IPS-20b (cell line): Measurements from ENCODE around the gene DCLK1.
"Not testable (repeated sequence)": the region's sequence is repeated elsewhere in the genome, so short reads cannot be mapped to it uniquely, and the experiment has no call there.

Experiments used
- H3K27ac ChIP-seq: one replicate; pipeline ENCODE4 v1.5.1; 2013; ENCODE audit warnings: low read length
- H3K27me3 ChIP-seq: 2 replicates; pipeline ENCODE4 v1.6.1; 2013; ENCODE audit warnings: mild to moderate bottlenecking, low read length, inconsistent platforms; ENCODE audit not compliant: insufficient read depth
- H3K36me3 ChIP-seq: 2 replicates; pipeline ENCODE4 v1.6.1; 2013; ENCODE audit warnings: low read depth, mild to moderate bottlenecking, inconsistent platforms, low read length, moderate library complexity; ENCODE audit not compliant: insufficient read depth
- H3K4me1 ChIP-seq: 2 replicates; pipeline ENCODE4 v1.6.1; 2013; ENCODE audit warnings: mild to moderate bottlenecking, control low read depth, inconsistent platforms, low read length, moderate library complexity; ENCODE audit not compliant: insufficient read depth
- H3K4me3 ChIP-seq: 2 replicates; pipeline ENCODE4 v1.5.1; 2013; ENCODE audit warnings: mild to moderate bottlenecking, low read length, inconsistent platforms
- H3K9ac ChIP-seq: 2 replicates; pipeline ENCODE4 v1.6.1; 2013; ENCODE audit warnings: low read depth, mild to moderate bottlenecking, inconsistent platforms, low read length, moderate library complexity
- H3K9me3 ChIP-seq: 2 replicates; pipeline ENCODE4 v1.6.1; 2013; ENCODE audit warnings: mild to moderate bottlenecking, low read depth, low read length, inconsistent platforms; ENCODE audit not compliant: insufficient read depth

Gene DCLK1

DNA sequence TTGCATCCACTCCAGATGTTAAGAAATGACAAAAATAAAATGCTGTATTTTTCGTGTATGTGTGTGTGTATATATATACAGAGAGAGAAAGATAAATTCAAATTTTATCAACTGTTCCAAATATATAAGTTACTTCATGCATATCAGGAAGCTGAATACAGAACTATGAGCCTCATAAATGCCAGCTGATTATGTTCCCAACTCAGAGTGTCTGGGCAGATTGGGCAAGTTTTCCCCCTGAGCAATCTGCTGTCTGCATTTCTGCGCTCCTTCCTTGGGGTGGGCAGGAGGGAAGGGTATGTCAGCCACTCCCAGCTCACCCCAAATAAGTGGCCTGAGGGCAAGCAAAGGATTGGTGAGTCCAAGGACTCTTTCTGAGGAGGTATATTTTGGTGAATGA, 154.1 kb downstream of the DCLK1 start:
- no peaks in the 10 kb centered on the region for H3K27me3 ChIP-seq

DNA sequence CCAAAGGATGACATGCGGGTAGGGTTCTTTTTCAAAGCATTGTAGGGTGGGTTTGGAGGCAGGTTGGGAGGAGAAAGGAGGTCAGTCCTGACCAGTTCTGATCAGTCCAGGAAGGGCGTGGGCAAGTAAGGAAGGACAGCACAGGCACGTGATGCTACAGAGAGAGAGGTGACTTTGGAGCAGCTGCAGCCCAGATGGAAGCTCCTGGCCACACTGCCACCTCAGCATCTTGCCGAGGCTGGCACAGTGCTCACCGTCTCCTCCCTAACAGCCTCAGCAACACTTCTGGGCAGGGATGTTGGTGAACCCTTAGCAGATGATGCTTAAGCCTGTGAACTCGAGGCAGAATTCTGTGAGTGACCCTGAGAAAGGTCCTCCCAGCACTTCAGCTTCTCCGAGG, 155.1 kb downstream of the DCLK1 start:
- Histone ChIP-seq H3K27me3 (no peaks in the 10 kb centered on the region), H3K27ac (no peak overlapping the region), H3K4me3 (no peak overlapping the region), H3K9ac (no peak overlapping the region), H3K9me3 (peaks cover 21% of the 10 kb centered on the region), H3K4me1 (no peaks in the 10 kb centered on the region), H3K36me3 (no peaks in the 10 kb centered on the region)

More for the DNA sequence above, 154.1 kb downstream of the DCLK1 start:
- Histone ChIP-seq H3K36me3 (no peaks in the 10 kb centered on the region), H3K4me1 (no peaks in the 10 kb centered on the region), H3K4me3 (no peak overlapping the region), H3K27ac (no peak overlapping the region), H3K9me3 (peaks cover 21% of the 10 kb centered on the region), H3K9ac (no peak overlapping the region)

GRCh38 chr13:35966951-35967350, 164.2 kb downstream of the DCLK1 start:
- H3K27ac ChIP-seq, H3K9me3 ChIP-seq, H3K27me3 ChIP-seq, H3K4me3 ChIP-seq, H3K36me3 ChIP-seq, H3K4me1 ChIP-seq, H3K9ac ChIP-seq: not testable (repeated sequence)

DNA sequence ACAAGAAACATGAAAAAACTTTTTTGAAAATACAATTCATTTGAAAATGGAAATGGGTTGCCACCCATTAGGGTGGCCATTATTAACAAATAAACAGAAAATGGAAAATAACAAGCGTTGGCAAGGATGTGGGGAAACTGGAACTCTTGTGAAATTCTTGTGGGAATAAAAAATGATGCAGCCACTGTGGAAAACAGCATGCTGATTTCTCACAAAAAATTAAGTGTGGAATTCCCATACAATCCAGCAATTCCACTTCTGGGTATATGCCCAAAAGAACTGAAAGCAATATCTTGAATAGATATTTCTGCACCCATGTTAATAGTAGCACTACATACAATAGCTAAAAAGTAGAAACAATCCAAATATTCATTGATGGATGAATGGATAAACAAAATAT, 165.2 kb downstream of the DCLK1 start:
- H3K4me1 ChIP-seq: no peaks in the 10 kb centered on the region

DNA sequence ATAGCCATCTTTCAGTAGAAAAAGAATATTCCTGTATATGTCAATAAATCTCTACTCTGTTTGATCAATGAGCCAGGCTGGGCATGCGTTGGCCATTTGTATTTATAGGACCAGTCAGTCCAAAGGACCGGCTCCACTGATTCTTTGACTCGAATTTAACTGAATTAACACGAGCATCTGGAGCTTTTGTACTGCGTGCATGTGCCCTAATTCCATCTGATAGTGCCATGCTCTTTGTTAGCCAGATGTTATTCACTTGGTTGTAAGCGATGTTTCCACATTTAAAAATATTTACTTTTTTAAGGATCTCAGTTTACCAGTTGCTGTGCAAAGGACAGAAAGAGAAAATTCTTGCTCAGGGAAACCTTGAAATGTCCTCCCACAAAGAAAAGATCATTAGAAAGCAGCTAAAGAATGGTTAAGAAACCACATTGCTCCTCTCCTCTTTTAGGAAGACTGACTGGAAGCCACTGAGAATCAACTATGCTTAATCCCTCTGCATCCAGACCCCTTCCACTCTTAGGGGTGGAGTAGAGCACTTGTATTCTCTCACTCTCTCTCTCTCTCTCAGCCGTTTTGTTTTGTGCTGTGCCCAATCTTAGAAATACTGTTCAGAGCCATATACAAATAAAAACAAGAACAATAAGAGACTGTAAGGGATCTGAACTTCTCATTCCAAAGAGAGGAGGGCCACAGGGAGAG, 165.8 kb downstream of the DCLK1 start:
- H3K4me1 ChIP-seq: no peaks in the 10 kb centered on the region
- no peak overlapping the region for H3K27ac ChIP-seq
- H3K36me3 ChIP-seq: no peaks in the 10 kb centered on the region
- H3K9ac ChIP-seq: no peak overlapping the region
- no peaks in the 10 kb centered on the region for H3K27me3 ChIP-seq
- no peak overlapping the region for H3K4me3 ChIP-seq
- peaks cover 5% of the 10 kb centered on the region for H3K9me3 ChIP-seq

More for the DNA sequence above, 165.2 kb downstream of the DCLK1 start:
- Histone ChIP-seq H3K9ac (no peak overlapping the region), H3K27me3 (no peaks in the 10 kb centered on the region), H3K9me3 (peaks cover 5% of the 10 kb centered on the region), H3K4me3 (no peak overlapping the region), H3K36me3 (no peaks in the 10 kb centered on the region), H3K27ac (no peak overlapping the region)

GRCh38 chr13:35964863-35965180, 166.4 kb downstream of the DCLK1 start:
- Histone ChIP-seq H3K36me3 (no peaks in the 10 kb centered on the region), H3K9ac (no peak overlapping the region), H3K27ac (no peak overlapping the region), H3K27me3 (no peaks in the 10 kb centered on the region), H3K4me3 (no peak overlapping the region), H3K9me3 (peaks cover 5% of the 10 kb centered on the region), H3K4me1 (no peaks in the 10 kb centered on the region)

DNA sequence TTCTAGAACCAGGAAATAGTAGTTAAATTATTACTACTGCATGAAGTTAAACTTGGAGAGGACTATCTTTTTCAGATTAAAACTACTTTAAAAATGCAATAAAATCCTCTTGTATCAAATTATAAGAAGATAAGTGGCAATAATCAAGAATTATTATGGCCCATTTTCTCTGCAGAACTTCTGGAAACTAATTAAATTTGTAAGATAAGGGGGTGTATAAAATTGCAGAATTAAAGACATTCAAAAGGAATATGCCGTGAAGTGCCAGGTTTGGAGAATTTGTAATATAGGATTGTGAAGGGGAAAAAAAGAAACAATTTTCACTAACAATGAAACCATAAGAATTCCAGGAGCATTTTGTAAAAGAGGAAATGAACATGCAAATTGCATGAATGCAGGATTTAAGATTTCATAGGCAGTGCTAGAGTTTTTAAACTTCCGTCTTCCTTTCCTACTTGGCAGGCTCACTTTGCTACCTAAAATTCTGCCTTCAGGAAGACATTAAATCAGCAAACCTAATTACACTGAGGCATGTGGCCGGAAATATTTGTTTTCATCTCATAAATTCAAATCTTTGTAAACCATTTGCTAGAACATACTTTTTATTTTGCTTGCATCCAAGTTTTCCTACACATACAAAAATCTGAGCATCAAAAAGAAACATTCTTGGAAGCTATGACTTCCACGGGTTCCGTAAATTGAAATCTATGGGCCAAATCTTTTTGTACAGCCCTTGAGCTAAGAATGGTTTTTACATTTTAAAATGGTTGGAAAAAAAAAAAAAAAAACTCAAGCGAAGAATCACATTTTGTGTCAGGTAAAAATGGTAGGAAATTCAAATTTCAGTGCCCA, 166.9 kb downstream of the DCLK1 start:
- H3K9ac ChIP-seq: no peak overlapping the region
- peaks cover 5% of the 10 kb centered on the region for H3K9me3 ChIP-seq
- no peaks in the 10 kb centered on the region for H3K27me3 ChIP-seq
- H3K4me1 ChIP-seq: no peaks in the 10 kb centered on the region
- H3K27ac ChIP-seq: no peak overlapping the region
- H3K4me3 ChIP-seq: no peak overlapping the region
- no peaks in the 10 kb centered on the region for H3K36me3 ChIP-seq

DNA sequence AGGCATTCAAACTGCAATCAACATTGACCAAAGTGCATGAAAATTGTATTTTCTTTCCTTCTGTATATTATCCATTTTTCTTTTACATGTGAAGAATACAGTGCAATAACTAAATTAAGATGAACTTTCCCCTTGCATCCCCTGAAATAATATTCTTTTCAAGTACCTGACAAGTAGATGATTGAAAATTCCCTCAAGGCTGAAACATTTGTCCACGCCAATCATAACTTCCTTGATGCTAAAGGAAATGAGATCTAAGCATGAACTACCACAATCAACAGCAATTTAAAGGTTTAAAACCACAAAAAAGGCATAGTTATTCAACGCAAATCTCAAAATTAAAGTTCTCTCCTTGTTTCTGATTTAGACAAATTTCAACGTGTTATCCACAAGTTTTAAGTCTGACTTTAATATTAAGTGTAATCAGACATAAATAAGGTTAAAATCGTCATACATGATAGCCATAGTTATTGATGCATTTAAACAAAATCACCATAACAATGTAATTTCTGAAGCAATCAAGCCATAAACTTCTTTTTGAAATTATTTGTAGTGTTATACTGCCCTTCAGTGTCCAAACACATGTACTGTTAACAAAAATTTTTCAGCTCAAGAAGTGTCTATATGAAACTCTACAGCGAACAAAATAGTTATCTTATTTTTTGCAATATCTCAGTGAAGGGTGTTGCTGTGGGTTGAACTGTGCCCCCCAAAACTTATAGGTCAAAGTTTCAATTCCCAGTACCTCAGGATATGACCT, 169.5 kb downstream of the DCLK1 start:
- Histone ChIP-seq H3K9me3 (no peaks in the 10 kb centered on the region), H3K4me1 (no peaks in the 10 kb centered on the region), H3K27ac (no peak overlapping the region), H3K4me3 (no peak overlapping the region), H3K36me3 (no peaks in the 10 kb centered on the region), H3K9ac (no peak overlapping the region), H3K27me3 (no peaks in the 10 kb centered on the region)

- H3K36me3 ChIP-seq: no peaks in the 10 kb centered on the region
- H3K4me3 ChIP-seq: no peak overlapping the region
- H3K9me3 ChIP-seq: no peaks in the 10 kb centered on the region
- H3K9ac ChIP-seq: no peak overlapping the region
- H3K4me1 ChIP-seq: no peaks in the 10 kb centered on the region
- no peak overlapping the region for H3K27ac ChIP-seq
- no peaks in the 10 kb centered on the region for H3K27me3 ChIP-seq
These were observed 170.2 kb downstream of the DCLK1 start for GRCh38 chr13:35961002-35961401.

GRCh38 chr13:35957996-35958395, 173.2 kb downstream of the DCLK1 start:
- H3K9ac ChIP-seq: no peak overlapping the region
- H3K4me3 ChIP-seq: no peak overlapping the region
- no peaks in the 10 kb centered on the region for H3K4me1 ChIP-seq
- no peaks in the 10 kb centered on the region for H3K36me3 ChIP-seq
- no peak overlapping the region for H3K27ac ChIP-seq
- H3K9me3 ChIP-seq: no peaks in the 10 kb centered on the region
- H3K27me3 ChIP-seq: no peaks in the 10 kb centered on the region

GRCh38 chr13:35957241-35957731, 173.9 kb downstream of the DCLK1 start:
- Histone ChIP-seq H3K9me3 (no peaks in the 10 kb centered on the region), H3K9ac (no peak overlapping the region), H3K4me3 (no peak overlapping the region), H3K27ac (no peak overlapping the region), H3K4me1 (no peaks in the 10 kb centered on the region), H3K36me3 (no peaks in the 10 kb centered on the region), H3K27me3 (no peaks in the 10 kb centered on the region)
